ENCODE results near the gene ERBB4.

The ERBB4 gene

GRCh38 chr2:211344289-211344688 is 1194.3 kb downstream of the ERBB4 start:
- no peak overlapping the region for H3K4me3 ChIP-seq (ENCODE audit: low read depth in 1 of 2, low read length in 1 of 2)

GRCh38 chr2:211333377-211333776 is 1205.2 kb downstream of the ERBB4 start:
- H3K27ac ChIP-seq, result no peak overlapping the region
- no peak for TF ChIP-seq CTCF (IDR thresholded peaks at IDR 0.05)
- H3K27me3 ChIP-seq, result no peaks in the 10 kb centered on the region
- H3K9me3 ChIP-seq, result no peaks in the 10 kb centered on the region
- no peak overlapping the region for H3K4me3 ChIP-seq (ENCODE audit: low read depth in 1 of 2, low read length in 1 of 2)
- H3K4me1 ChIP-seq (ENCODE audit: control insufficient read depth in 1 of 2, insufficient read depth in 1 of 2, low read depth in 1 of 2, low read length in 1 of 2), result no peaks in the 10 kb centered on the region
- H3K36me3 ChIP-seq, result no peaks in the 10 kb centered on the region

More at GRCh38 chr2:211344289-211344688, 1194.3 kb downstream of the ERBB4 start:
- H3K4me1 ChIP-seq (ENCODE audit: control insufficient read depth in 1 of 2, insufficient read depth in 1 of 2, low read depth in 1 of 2, low read length in 1 of 2), result no peaks in the 10 kb centered on the region
- no peaks in the 10 kb centered on the region for H3K9me3 ChIP-seq
- no peak overlapping the region for H3K27ac ChIP-seq
- H3K27me3 ChIP-seq, result no peaks in the 10 kb centered on the region
- TF ChIP-seq CTCF (IDR thresholded peaks at IDR 0.05), result no peak
- H3K36me3 ChIP-seq, result no peaks in the 10 kb centered on the region

GRCh38 chr2:211331736-211332135 is 1206.9 kb downstream of the ERBB4 start:
- H3K4me3 ChIP-seq (ENCODE audit: low read depth in 1 of 2, low read length in 1 of 2), result no peak overlapping the region
- H3K36me3 ChIP-seq, result no peaks in the 10 kb centered on the region
- no peak overlapping the region for H3K27ac ChIP-seq
- no peaks in the 10 kb centered on the region for H3K27me3 ChIP-seq
- no peaks in the 10 kb centered on the region for H3K9me3 ChIP-seq
- TF ChIP-seq CTCF (IDR thresholded peaks at IDR 0.05), result no peak
- H3K4me1 ChIP-seq (ENCODE audit: control insufficient read depth in 1 of 2, insufficient read depth in 1 of 2, low read depth in 1 of 2, low read length in 1 of 2), result no peaks in the 10 kb centered on the region

- no peaks in the 10 kb centered on the region for H3K36me3 ChIP-seq
- H3K9me3 ChIP-seq, result no peaks in the 10 kb centered on the region
- no peak for TF ChIP-seq CTCF (IDR thresholded peaks at IDR 0.05)
- H3K4me1 ChIP-seq (ENCODE audit: control insufficient read depth in 1 of 2, insufficient read depth in 1 of 2, low read depth in 1 of 2, low read length in 1 of 2), result no peaks in the 10 kb centered on the region
- no peak overlapping the region for H3K4me3 ChIP-seq (ENCODE audit: low read depth in 1 of 2, low read length in 1 of 2)
- no peak overlapping the region for H3K27ac ChIP-seq
- no peaks in the 10 kb centered on the region for H3K27me3 ChIP-seq
These were observed 1208.7 kb downstream of the ERBB4 start for GRCh38 chr2:211329882-211330281.

- no peak for TF ChIP-seq CTCF (IDR thresholded peaks at IDR 0.05)
- Histone ChIP-seq H3K27me3 (no peaks in the 10 kb centered on the region), H3K4me3 (ENCODE audit: low read depth in 1 of 2, low read length in 1 of 2) (no peak overlapping the region), H3K27ac (no peak overlapping the region), H3K36me3 (no peaks in the 10 kb centered on the region), H3K4me1 (ENCODE audit: control insufficient read depth in 1 of 2, insufficient read depth in 1 of 2, low read depth in 1 of 2, low read length in 1 of 2) (no peaks in the 10 kb centered on the region), H3K9me3 (no peaks in the 10 kb centered on the region)
These were observed 1209.2 kb downstream of the ERBB4 start for GRCh38 chr2:211329421-211329820.

- no peak for TF ChIP-seq CTCF (IDR thresholded peaks at IDR 0.05)
- Histone ChIP-seq H3K4me1 (ENCODE audit: control insufficient read depth in 1 of 2, insufficient read depth in 1 of 2, low read depth in 1 of 2, low read length in 1 of 2) (no peaks in the 10 kb centered on the region), H3K27ac (no peak overlapping the region), H3K27me3 (no peaks in the 10 kb centered on the region), H3K36me3 (no peaks in the 10 kb centered on the region), H3K9me3 (no peaks in the 10 kb centered on the region), H3K4me3 (ENCODE audit: low read depth in 1 of 2, low read length in 1 of 2) (no peak overlapping the region)
These were observed 1210.5 kb downstream of the ERBB4 start for GRCh38 chr2:211328126-211328525.
